Neural cell (in vitro differentiated cells): ENCODE measurements around the gene GINS3. TPM values are rescaled to one million over a fixed set of nuclear protein-coding genes. Genes with fewer than 3 reads are reported as not detected.

Experiments
- H2AFZ ChIP-seq: fragments of 200-600, 300-800 bp; sonication (generic), shearing (Covaris generic); 2 replicates; pipeline ENCODE4 v1.6.0; 2014; ENCODE audit warnings: low read depth, mild to moderate bottlenecking, antibody characterized with exemption, low read length, moderate library complexity
- H3F3A ChIP-seq: fragments of 200-600 bp; shearing (Covaris generic); 2 replicates; pipeline ENCODE4 v1.6.1; 2016; ENCODE audit warnings: mild to moderate bottlenecking, moderate library complexity, mixed read lengths, antibody characterized with exemption, low read length; ENCODE audit not compliant: insufficient read depth, poor library complexity, severe bottlenecking
- H3K27ac ChIP-seq: fragments of 200-600, 300-800 bp; sonication (generic), shearing (Covaris generic); 2 replicates; pipeline ENCODE4 v1.5.1; 2014; ENCODE audit warnings: mild to moderate bottlenecking, low read length, moderate library complexity
- H3K27me3 ChIP-seq: fragments of 300-800, 200-600 bp; sonication (generic), shearing (Covaris generic); 2 replicates; pipeline ENCODE4 v1.6.0; 2014; ENCODE audit warnings: mild to moderate bottlenecking, low read depth, low read length, moderate library complexity; ENCODE audit not compliant: insufficient read depth
- H3K36me3 ChIP-seq: fragments of 300-800, 200-600 bp; sonication (generic), shearing (Covaris generic); 2 replicates; pipeline ENCODE4 v1.5.1; 2014; ENCODE audit warnings: mild to moderate bottlenecking, antibody characterized with exemption, low read length, moderate library complexity; ENCODE audit not compliant: insufficient read depth
- H3K4me2 ChIP-seq: fragments of 300-800, 200-600 bp; sonication (generic), shearing (Covaris generic); 2 replicates; pipeline ENCODE4 v1.6.0; 2014; ENCODE audit warnings: mild to moderate bottlenecking, low read length
- H3K4me3 ChIP-seq: fragments of 300-800, 200-600 bp; sonication (generic), shearing (Covaris generic); 2 replicates; pipeline ENCODE4 v1.5.1; 2014; ENCODE audit warnings: mild to moderate bottlenecking, low read length, moderate library complexity
- H3K79me2 ChIP-seq: fragments of 200-600 bp; shearing (Covaris generic); replicated peaks from 2 replicates; pipeline ENCODE4 v1.6.0; 2014; ENCODE audit warnings: mild to moderate bottlenecking, low read length, moderate library complexity; ENCODE audit not compliant: insufficient read depth
- H3K9ac ChIP-seq: fragments of 300-800, 200-600 bp; sonication (generic), shearing (Covaris generic); 2 replicates; pipeline ENCODE4 v1.6.1; 2016; ENCODE audit warnings: mild to moderate bottlenecking, low read length, mixed read lengths
- H3K9me2 ChIP-seq: fragments of 200-600 bp; shearing (Covaris generic); 2 replicates; pipeline ENCODE4 v1.6.1; 2016; ENCODE audit warnings: mild to moderate bottlenecking, low read length, mixed read lengths; ENCODE audit not compliant: insufficient read depth
- H3K9me3 ChIP-seq: fragments of 200-600, 300-800 bp; sonication (generic), shearing (Covaris generic); 2 replicates; pipeline ENCODE4 v1.6.1; 2016; ENCODE audit warnings: mild to moderate bottlenecking, mixed run types, low read length, moderate library complexity, mixed read lengths
- H4K20me1 ChIP-seq: fragments of 200-600 bp; shearing (Covaris generic); 2 replicates; pipeline ENCODE4 v1.6.1; 2016; ENCODE audit warnings: mild to moderate bottlenecking, mixed run types; ENCODE audit not compliant: insufficient read depth
- EP300 ChIP-seq: fragments of 450-650 bp; conservative IDR thresholded peaks from 2 replicates; pipeline ENCODE4 v1.6.1; 2014; ENCODE audit warnings: antibody characterized with exemption, mild to moderate bottlenecking, moderate library complexity; ENCODE audit not compliant: poor library complexity, severe bottlenecking
- EZH2 ChIP-seq: fragments of 200-600, 300-800 bp; shearing (Covaris generic), sonication (generic); IDR thresholded peaks from 2 replicates; pipeline ENCODE4 v1.6.1; 2014; ENCODE audit warnings: antibody characterized with exemption, low read length, borderline replicate concordance, mild to moderate bottlenecking; ENCODE audit not compliant: insufficient read depth, poor library complexity, severe bottlenecking
- MXI1 ChIP-seq: fragments of 450-650 bp; conservative IDR thresholded peaks from 2 replicates; pipeline ENCODE4 v1.6.1; 2014; ENCODE audit warnings: antibody characterized with exemption, mild to moderate bottlenecking; ENCODE audit not compliant: poor library complexity, severe bottlenecking
- POLR2AphosphoS5 ChIP-seq: IDR thresholded peaks from 2 replicates; pipeline ENCODE4 v1.6.1; 2012
- RAD21 ChIP-seq: fragments of 450-650 bp; conservative IDR thresholded peaks from 2 replicates; pipeline ENCODE4 v1.6.1; 2014; ENCODE audit warnings: antibody characterized with exemption, mild to moderate bottlenecking, moderate library complexity
- REST ChIP-seq: IDR thresholded peaks from 2 replicates; pipeline ENCODE4 v1.6.1; 2012; ENCODE audit warnings: borderline replicate concordance
- SMC3 ChIP-seq: fragments of 450-650 bp; conservative IDR thresholded peaks from 2 replicates; pipeline ENCODE4 v1.6.1; 2014; ENCODE audit warnings: antibody characterized with exemption, mild to moderate bottlenecking, moderate library complexity; ENCODE audit not compliant: poor library complexity
- TAF1 ChIP-seq: IDR thresholded peaks from 2 replicates; pipeline ENCODE4 v1.6.1; 2012; ENCODE audit warnings: low read depth
- polyA plus RNA-seq: library from polyadenylated mRNA; depleted of rRNA; stranded (reverse); fragments of >200 nt; gene quantifications from 2 replicates; pipeline ENCODE4 v1.2.3, GENCODE V29; 2014
- TF ChIP-seq, protein P1 (sequence below): fragments of 450-650 bp; IDR thresholded peaks from 2 replicates; pipeline ENCODE4 v1.5.1; 2014; ENCODE audit warnings: antibody characterized with exemption, mild to moderate bottlenecking, moderate library complexity; ENCODE audit not compliant: poor library complexity, severe bottlenecking

The GINS3 gene
- polyA plus RNA-seq, 1 donor from 2014 or later, result 4.3 TPM

DNA sequence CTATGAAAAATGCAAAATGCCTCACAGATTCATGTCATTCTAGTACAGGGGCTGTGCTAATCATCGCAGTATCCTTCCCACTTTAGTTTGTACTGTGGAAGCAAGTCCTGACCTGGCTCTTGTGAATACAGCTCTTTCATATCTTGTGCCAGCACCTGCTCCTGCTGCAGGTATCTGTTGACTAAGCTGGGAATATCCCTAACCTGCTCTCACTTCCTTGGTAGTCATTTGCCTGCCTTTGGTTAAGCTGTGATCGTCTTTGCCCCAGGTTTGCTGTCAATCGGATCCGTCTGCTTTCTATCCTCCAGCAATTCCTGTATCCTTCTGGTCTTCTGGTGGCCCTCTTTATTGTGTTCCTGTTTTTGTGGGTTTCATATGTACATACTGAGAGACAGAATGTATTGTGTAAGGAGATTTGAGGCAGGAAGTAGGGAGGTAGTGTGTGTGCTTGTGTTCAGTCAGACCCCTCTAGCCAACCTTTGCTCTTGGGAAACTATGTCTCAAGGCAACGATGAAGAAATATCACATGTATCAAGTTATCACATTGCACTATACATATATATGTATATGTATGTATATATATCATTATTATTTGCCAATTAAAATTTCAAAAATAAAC lies 7.7 kb upstream of the GINS3 start:
- Histone ChIP-seq H3K79me2 (no peaks in the 10 kb centered on the region), H2AFZ (no peak overlapping the region), H3F3A (no peaks in the 10 kb centered on the region), H3K9me3 (no peaks in the 10 kb centered on the region), H3K9me2 (no peaks in the 10 kb centered on the region), H3K4me2 (no peak overlapping the region), H3K27ac (no peak overlapping the region), H3K27me3 (no peaks in the 10 kb centered on the region), H4K20me1 (no peaks in the 10 kb centered on the region), H3K36me3 (no peaks in the 10 kb centered on the region), H3K4me3 (no peak overlapping the region), H3K9ac (no peak overlapping the region)
- TF ChIP-seq EZH2, result no peak
- no peak for TF ChIP-seq REST
- TF ChIP-seq, protein P1, sequence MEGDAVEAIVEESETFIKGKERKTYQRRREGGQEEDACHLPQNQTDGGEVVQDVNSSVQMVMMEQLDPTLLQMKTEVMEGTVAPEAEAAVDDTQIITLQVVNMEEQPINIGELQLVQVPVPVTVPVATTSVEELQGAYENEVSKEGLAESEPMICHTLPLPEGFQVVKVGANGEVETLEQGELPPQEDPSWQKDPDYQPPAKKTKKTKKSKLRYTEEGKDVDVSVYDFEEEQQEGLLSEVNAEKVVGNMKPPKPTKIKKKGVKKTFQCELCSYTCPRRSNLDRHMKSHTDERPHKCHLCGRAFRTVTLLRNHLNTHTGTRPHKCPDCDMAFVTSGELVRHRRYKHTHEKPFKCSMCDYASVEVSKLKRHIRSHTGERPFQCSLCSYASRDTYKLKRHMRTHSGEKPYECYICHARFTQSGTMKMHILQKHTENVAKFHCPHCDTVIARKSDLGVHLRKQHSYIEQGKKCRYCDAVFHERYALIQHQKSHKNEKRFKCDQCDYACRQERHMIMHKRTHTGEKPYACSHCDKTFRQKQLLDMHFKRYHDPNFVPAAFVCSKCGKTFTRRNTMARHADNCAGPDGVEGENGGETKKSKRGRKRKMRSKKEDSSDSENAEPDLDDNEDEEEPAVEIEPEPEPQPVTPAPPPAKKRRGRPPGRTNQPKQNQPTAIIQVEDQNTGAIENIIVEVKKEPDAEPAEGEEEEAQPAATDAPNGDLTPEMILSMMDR, result no peak
- no peak for TF ChIP-seq EP300
- TF ChIP-seq POLR2AphosphoS5, result no peak
- TF ChIP-seq MXI1, result no peak
- TF ChIP-seq RAD21, result no peak
- no peak for TF ChIP-seq SMC3
- no peak for TF ChIP-seq TAF1

DNA sequence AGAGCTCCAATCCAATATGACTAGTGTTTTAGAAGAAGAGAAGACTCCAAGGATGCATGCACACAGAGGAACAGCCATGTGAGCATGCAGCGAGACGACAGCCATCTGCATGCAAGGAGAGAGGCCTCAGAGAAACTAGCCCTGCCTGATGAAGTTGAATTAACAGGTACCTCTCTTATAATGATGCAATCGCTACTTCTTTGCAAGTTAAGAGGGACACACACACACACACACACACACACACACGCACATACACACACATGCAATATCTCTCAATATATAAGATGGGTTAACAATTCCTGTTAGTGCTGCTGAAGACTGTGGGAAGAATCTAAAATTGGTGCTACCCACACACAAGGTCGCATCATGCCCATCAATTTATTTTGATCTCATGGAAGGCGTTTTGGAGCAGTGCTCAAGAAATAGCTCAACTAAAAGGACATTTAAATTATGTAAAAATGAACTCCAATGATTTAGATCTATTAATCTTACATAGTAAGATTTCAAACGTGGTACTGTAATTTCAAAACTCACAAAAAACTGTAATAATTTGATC lies 7.0 kb upstream of the GINS3 start:
- no peaks in the 10 kb centered on the region for H3K9me3 ChIP-seq
- H3K4me3 ChIP-seq, result no peak overlapping the region
- no peak overlapping the region for H3K4me2 ChIP-seq
- no peak overlapping the region for H3K9ac ChIP-seq
- no peaks in the 10 kb centered on the region for H3K9me2 ChIP-seq
- no peak overlapping the region for H3K27ac ChIP-seq
- H3F3A ChIP-seq, result no peaks in the 10 kb centered on the region
- no peak for TF ChIP-seq POLR2AphosphoS5
- TF ChIP-seq EP300, result no peak
- TF ChIP-seq MXI1, result no peak
- TF ChIP-seq TAF1, result no peak
- TF ChIP-seq EZH2, result no peak
- no peak for TF ChIP-seq REST
- TF ChIP-seq SMC3, result no peak
- no peak for TF ChIP-seq RAD21
- TF ChIP-seq, protein P1, result no peak
- no peaks in the 10 kb centered on the region for H3K79me2 ChIP-seq
- no peaks in the 10 kb centered on the region for H3K36me3 ChIP-seq
- no peaks in the 10 kb centered on the region for H3K27me3 ChIP-seq
- no peaks in the 10 kb centered on the region for H4K20me1 ChIP-seq
- no peak overlapping the region for H2AFZ ChIP-seq
